Stimulated activated CD4-positive, alpha-beta T cell treated with anti-CD3 and anti-CD28 coated beads, Interleukin-1b, Interleukin-23, amount 100 ng/mL, for 4 hours (primary cell): ENCODE measurements around the gene IL16.
A peak's percentile ranks its signal among the peaks of the same experiment; 100 is the strongest.

ENCODE experiments used
- DNase-seq, 2 donors: peaks; one replicate each; pipeline ENCODE4 v3.0.0-alpha.2; 2020; ENCODE audit warnings: low read depth in 2 of 2

The IL16 gene

GRCh38 chr15:81275711-81276392 is 79.2 kb downstream of the IL16 start:
- no peak for DNase-seq

GRCh38 chr15:81276967-81277366 is 80.3 kb downstream of the IL16 start:
- DNase-seq = no peak

GRCh38 chr15:81277851-81278250 is 81.2 kb downstream of the IL16 start:
- DNase-seq = no peak

- DNase-seq = no peak
These were observed 81.8 kb downstream of the IL16 start for GRCh38 chr15:81278306-81279029.

- DNase-seq = no peak
These were observed 83.2 kb downstream of the IL16 start for GRCh38 chr15:81279621-81280485.

- DNase-seq = no peak
These were observed 84.2 kb downstream of the IL16 start for GRCh38 chr15:81280696-81281455.

GRCh38 chr15:81281456-81281735 is 84.7 kb downstream of the IL16 start:
- DNase-seq = no peak

- DNase-seq = no peak
These were observed 85.3 kb downstream of the IL16 start for GRCh38 chr15:81281766-81282605.

- DNase-seq = no peak
These were observed 85.9 kb downstream of the IL16 start for GRCh38 chr15:81282606-81282895.

GRCh38 chr15:81282911-81283310 is 86.2 kb downstream of the IL16 start:
- DNase-seq = no peak

GRCh38 chr15:81284256-81285031 is 87.8 kb downstream of the IL16 start:
- no peak for DNase-seq

GRCh38 chr15:81285461-81285860 is 88.8 kb downstream of the IL16 start:
- DNase-seq = no peak

GRCh38 chr15:81286621-81287121 is 90.0 kb downstream of the IL16 start:
- peak in 1 of 2 donors; percentile 25 for DNase-seq

GRCh38 chr15:81288040-81288439 is 91.4 kb downstream of the IL16 start:
- no peak for DNase-seq

GRCh38 chr15:81288616-81289015 is 91.9 kb downstream of the IL16 start:
- no peak for DNase-seq

GRCh38 chr15:81289910-81290309 is 93.2 kb downstream of the IL16 start:
- no peak for DNase-seq

GRCh38 chr15:81291916-81292522 is 95.3 kb downstream of the IL16 start:
- no peak for DNase-seq

GRCh38 chr15:81292523-81293001 is 95.9 kb downstream of the IL16 start:
- DNase-seq = peak in 1 of 2 donors; percentile 18

GRCh38 chr15:81293728-81294515 is 97.2 kb downstream of the IL16 start:
- peak; percentile 62 to 69 for DNase-seq
